SH-SY5Y (cell line): Measurements from ENCODE around the gene TSR3.

Experiments used
- GATA2 ChIP-seq: IDR thresholded peaks from 2 replicates; pipeline ENCODE4 v1.6.1; 2011; ENCODE audit warnings: mild to moderate bottlenecking, low read depth, low read length
- GATA3 ChIP-seq: IDR thresholded peaks from 2 replicates; pipeline ENCODE4 v1.6.1; 2011; ENCODE audit warnings: low read depth, mild to moderate bottlenecking, low read length, moderate library complexity

DNA sequence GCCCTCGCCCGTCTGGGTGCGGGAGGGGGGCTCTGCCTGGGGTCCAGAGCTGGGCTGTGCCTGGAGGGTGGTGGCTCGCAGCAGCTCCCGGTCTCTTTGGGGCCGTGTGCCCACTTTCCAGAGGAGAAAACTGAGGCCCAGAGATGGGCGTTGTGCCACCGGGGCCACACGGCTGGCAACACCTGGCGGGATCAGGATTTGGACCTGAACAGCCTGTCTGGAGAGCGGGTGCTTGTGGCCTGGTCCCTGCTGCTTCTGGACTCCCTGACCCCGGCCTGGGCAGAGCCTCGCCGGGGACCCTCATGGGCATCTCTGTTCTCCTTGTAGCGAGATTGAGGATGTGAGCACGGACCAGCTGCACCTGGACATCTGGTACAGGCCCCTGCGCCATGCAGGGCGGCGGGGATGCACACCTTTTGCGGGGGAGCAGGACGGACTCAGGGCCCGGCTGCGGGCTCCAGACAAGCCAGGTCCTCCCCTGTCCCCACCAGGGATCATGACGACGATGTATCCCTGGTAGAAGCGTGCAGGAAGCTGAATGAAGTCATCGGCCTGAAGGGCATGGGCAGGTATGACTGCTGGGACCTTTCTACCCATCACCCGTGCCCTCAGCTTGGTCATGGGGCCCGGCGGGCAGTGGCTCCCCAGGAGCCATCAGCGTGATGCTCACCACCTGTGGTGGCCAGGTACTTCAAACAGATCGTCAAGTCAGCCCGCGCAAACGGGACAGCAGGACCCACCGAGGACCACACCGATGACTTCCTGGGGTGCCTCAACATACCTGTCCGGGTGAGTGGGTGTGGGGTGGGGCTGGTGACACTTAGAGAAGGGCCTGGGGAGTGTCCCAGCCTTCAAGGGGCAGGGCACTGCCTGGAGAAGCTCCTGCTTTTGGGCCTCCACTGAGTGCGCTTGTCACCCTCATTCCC, 9.9 kb downstream of the TSR3 start:
- TF ChIP-seq GATA2 (no peak), GATA3 (no peak)
